Activated CD8-positive, alpha-beta memory T cell treated with anti-CD3 and anti-CD28 coated beads for 1 hour (primary cell): ENCODE results near the gene CACNA2D3.

Source experiments
- DNase-seq, 2 donors: peaks; one replicate each; pipeline ENCODE4 v3.0.0-alpha.2; 2020; ENCODE audit warnings: low read depth in 1 of 2; ENCODE audit errors: extremely low read depth in 1 of 2

Gene CACNA2D3

DNA sequence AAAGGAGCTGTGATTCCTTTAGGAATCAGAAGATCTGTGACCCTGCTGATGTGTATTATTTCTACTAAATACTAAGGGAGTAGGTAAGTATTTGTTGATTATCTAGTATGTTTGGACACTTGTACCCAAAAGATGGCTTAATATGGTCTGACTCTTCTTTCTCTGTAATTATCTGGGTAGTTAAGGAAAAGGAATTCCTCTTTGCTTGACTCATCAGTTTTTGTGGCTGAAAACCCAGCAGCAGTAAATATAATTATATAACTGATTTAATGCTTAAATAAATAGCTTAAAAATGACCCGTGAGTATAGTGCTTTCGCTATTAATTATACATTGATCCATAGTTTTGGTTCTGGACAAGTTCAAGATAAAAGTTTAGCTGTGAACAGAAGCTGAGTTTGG, 649.7 kb downstream of the CACNA2D3 start:
- no peak for DNase-seq

DNA sequence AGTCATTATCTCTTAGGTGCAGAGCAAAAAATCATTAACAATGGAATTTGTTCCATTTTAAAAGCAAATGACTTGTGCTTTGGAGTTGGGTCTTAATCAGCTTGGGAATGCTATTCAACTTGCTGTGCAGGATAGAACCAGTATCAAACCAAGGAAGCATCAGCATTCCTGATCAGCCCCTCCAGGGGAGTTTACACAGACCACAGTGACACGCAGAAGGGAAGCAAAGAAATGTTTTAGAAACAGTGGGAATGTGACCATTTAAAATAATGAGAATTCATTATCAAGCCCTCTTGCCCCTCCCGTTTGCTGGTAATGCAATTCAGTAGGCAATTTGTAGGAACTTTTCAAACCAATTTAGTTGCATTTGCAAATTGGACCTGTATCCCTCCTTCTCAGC, 650.4 kb downstream of the CACNA2D3 start:
- DNase-seq: no peak

GRCh38 chr3:54773271-54773670, 650.9 kb downstream of the CACNA2D3 start:
- no peak for DNase-seq

GRCh38 chr3:54776601-54777000, 654.2 kb downstream of the CACNA2D3 start:
- no peak for DNase-seq

GRCh38 chr3:54777141-54777540, 654.8 kb downstream of the CACNA2D3 start:
- DNase-seq: no peak

DNA sequence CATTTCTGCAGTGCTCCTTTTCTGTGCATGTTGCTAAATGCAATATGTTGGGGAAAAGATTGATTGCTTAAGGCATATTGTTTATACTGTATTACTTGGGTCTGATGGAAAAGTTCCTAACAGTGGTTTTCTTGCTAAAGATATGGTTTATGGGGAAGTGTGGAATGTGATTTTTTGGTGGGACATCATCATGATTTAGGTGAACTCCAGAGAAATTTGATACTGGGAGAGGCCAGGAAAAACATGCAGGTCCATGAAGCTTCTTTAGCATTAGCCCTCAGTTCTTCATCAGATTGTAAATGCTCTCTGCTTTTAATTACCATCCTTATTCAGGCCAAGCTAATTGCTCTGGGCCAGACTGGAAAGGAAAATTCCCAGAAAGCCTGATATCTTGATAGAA, 658.0 kb downstream of the CACNA2D3 start:
- no peak for DNase-seq

DNA sequence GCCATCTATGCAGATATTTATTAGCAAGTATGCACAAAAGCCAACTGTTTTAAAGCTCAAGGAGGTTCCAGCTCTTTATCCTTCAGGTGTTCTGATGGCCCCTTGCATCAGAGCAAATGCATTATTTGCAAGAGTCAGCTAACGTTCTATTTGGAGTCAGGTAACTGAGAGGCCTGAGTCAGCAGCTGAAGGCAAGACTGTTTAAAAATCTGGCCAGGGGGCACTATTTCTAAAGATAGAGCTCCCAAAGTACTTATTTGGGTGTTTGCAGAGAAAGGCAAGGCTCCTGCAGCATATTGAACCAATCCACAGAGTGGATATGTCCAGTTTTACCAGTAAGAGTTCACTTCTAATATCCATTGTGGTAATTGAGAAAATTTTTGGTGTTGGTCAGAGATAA, 659.4 kb downstream of the CACNA2D3 start:
- DNase-seq: no peak

DNA sequence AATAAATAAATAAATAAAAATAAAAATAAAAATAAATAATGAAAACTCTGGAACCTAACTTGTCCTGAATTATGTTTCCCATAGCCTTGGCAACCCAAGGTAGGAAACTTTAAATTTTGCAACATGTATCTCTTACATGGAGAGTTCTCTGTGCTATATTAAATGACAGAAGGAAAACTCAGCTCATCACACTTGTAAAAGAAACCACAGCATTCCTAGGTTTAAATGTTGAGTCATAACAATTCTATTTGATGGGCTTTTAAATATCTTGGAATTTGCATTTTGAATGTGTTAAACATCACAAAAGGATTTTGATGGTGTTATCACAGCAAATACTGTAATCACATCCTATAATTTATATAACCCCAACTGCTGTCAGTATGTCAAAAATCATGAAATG, 661.3 kb downstream of the CACNA2D3 start:
- DNase-seq: no peak

DNA sequence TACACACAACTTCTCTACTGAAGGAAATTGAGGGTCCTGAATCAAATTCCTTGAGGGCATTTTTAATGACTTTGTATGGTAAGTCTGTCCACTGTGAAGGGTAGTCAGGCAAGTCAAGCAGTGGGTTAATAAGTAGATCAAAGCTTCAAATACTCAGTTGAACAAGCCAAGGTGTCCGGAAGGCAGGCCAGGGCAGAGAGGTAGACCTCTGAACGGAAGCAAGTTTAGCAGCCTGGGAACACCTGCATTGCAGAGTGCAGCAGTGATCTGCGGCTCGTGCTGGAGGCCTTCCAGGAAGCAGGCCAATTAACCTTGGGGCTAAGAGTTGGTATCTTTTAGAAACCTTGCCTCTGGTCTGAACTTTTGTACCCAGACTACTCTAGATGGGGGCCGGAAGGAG, 661.7 kb downstream of the CACNA2D3 start:
- no peak for DNase-seq

- no peak for DNase-seq
Observed at GRCh38 chr3:54785976-54786375, 663.6 kb downstream of the CACNA2D3 start.

DNA sequence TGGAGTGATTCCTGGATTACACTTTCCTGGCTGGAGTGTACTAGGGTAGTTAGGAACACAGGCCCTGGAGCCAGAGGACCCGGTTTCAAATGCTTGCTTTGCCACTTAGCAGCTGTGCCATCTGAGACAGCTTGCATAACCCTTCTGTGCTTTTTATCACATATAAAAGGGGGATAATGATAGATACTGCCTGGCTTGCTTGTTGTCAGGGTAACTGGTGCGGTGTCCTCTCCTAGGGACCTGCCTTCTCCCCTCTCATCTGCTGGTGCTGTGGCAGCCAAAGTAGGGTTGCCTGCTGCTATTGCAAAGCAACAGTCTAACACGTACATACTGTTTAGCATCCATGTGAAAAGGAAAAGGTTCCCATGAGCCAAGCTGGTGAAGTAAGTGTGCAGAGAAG, 667.7 kb downstream of the CACNA2D3 start:
- DNase-seq: no peak

DNA sequence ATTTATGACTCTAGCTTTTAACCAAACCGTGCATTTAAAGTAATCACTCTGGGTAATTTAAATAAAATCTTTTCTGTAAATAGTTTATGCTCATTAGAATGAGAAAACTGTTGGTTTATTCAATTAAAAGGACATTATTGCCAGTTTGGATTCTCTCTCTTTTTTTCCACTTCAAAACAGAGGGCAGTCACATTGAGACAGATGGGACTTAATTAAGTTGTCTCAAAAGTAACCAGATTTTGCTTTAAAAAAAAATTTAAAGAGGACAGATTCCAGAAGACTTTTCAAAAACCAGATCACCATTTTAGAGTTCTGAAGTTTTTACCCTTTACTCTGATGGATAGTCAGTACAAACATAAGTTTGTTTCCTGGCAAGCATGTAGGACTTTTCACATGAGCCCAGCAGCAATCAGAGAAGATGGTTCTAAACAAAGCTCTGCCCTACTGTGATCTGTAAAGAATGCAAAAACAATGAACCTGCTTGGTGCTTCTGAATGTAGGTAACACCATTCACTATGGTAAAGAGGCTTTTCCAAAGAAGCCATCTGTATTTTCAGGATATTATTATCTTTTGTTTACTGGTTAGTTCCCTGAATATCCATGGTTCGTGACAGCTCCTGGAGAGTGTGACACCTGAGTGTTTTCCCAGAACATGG, 669.3 kb downstream of the CACNA2D3 start:
- DNase-seq: no peak

DNA sequence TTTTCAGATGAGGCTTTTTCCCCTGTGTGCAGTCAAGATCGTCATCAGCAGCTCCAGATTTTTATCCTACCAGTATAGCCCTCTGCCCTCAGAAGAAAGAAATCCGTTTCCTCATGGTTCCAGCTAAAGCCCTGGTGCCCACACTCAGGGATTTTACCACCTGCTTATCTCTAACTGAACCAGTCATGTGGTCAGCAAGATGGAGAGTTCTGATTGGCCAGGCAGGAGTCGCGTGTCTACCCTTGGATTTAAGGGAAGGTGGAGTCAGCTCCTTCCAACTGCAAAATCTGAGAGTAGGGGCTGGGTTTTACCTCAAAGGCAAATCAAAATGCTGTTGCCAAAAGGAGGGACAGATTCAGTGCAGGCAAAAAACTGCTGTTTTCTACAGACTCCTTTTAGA, 670.2 kb downstream of the CACNA2D3 start:
- no peak for DNase-seq

- no peak for DNase-seq
Observed at GRCh38 chr3:54793171-54793570, 670.8 kb downstream of the CACNA2D3 start.

DNA sequence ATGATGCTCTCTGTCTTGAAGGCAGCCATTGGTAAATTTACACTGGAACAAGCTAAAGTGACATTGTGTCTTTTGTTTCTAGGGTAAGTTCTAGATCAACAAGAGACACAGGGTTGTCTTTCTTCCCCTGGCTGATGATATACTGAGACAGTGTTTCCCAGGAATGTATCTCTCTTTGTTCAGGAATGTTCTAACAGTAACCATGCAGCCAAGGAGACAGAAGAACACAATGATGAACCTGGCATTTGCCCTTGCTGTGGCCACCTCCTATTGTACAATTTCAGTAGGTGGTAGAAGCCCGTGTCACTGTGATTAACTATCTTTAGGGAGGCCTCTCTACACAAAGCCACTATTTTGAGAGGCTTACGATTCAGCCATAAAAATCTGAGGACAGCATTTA, 674.8 kb downstream of the CACNA2D3 start:
- no peak for DNase-seq

DNA sequence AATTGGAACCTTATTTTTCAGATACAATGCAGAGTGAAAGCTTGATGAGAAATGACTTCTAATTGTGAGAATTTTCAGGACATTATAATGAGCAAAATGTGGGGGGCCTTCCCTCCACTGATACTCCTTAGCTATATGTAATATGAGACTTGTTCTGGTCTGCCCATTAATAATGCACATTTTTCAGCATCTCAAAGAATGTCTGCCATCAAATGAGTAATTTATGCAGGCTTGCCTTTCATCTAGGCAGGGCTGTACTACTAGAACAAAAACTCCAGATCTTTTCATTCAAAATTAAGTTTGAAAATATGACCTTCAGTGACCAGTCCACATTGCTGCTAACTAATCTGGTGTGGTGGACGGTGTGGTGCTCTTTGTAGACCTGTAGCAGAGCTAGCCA, 678.1 kb downstream of the CACNA2D3 start:
- DNase-seq: no peak

GRCh38 chr3:54801977-54802376, 679.6 kb downstream of the CACNA2D3 start:
- no peak for DNase-seq

DNA sequence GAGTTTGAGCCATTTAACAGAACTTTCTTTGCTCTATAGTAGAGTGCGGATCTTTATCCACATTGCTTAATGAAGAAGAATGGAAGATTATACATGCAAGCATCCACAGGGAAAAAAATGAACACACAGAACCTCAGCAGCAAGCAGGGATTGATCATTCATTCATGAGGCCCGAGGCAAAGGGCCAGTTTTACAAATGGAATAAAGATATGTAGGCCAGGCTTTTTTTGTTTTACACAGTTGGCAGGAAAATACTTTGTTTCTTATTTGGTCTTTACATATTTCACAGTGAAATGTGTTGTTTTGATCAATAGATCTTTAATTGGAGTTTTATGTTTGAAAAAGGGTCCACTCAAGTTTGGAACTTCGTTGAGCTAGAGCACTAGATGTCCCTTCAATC, 688.0 kb downstream of the CACNA2D3 start:
- DNase-seq: no peak

DNA sequence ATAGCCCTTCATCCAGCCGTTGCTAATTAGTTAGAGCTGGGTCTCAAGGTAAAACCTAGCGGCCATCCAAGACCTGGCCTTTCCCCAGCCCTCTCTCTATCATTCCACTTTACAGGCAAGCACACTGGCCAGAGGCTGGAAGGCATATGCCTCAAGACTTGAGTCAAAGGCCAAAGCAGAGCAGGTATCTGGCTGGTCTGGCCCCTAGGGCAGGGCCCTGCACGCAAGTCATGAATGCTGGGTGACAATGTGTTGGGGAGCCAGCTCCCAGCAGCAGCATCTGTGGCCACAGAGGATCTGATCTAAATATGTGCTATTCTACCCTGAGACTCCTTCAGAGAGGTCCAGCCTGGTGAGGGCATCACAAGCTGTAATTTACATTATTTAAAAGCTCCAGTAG, 691.9 kb downstream of the CACNA2D3 start:
- no peak for DNase-seq

DNA sequence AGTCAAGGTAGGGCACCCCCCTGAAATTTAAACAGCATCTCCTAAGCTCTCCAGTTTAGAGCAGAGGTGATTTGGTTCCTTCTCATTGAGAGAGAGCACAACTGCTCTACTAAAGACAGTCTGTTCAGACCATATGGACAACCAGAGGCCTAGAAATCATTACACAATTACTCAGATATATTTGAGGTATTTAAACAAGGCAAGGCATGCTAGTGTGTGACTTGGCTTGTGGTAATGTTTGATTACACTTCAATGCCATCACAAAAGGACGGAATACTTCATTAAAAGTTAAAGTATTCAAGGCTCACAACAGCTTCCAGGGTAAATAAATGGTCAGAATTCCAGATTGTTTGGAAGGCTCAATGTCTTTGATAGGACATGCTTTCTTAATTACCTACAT, 695.3 kb downstream of the CACNA2D3 start:
- DNase-seq: no peak

DNA sequence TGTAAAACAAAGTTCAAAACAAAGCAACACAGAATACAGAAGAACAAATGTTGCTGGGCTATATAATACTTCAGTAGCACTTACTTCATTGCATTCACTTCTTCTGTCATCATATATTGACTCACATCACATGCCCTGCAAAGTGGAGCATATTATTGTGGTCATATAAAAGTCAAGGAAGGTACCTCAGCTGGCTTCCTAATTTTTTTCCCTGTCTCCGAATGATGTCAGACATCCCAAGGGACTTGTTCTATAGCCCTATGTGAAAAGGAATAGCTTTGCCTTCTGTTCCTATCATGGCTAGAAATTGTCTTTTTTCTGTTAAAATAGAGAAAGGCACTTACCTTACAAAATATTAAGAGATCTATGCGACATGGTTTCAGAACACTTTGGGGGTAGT, 696.1 kb downstream of the CACNA2D3 start:
- no peak for DNase-seq

DNA sequence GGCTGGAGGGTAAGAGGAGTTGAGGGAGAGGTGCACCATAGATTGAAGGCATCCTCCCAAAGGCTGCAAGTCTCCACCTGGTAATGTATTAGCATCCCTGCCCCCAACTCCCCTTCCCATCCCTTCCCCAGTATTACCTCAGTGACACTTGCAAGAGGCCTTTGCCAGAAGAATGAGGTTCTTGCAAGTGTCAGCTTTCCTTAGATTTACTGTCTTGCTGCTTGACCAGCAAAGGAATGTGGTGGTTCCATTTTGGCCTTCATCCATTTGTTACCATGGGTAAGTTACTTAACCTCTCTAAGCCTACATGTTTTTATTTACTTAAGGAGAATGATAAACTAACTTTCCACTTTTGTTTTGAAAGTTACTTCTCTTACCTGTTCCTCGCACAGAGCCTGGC, 696.6 kb downstream of the CACNA2D3 start:
- no peak for DNase-seq

DNA sequence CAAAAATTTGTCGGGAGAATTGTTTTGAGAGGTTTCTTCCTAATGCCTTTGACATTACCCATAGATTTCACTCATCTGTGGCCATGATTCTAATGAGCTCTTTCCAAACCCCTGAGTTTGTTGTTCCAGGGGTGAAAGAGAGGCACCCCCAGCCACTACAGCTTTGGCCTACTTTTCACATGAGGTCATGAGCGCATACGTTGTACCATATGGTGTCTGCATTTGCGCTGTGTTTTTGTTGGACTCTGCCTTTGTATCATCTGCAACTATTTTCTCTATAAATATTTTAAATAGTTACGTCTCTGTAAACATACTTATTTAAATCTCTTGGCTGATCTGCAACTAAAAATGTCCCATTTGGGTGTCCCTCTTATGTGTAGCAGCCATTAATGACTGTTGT, 697.6 kb downstream of the CACNA2D3 start:
- DNase-seq: no peak
